A673 (cell line): Measurements from ENCODE around the gene DCAF8L2. TPM values are rescaled to one million over a fixed set of nuclear protein-coding genes. Genes with fewer than 3 reads are reported as not detected.
A peak's percentile ranks its signal among the peaks of the same experiment; 100 is the strongest.

ENCODE experiments used
- BruUV-seq: library from RNA; stranded (reverse); fragments of 400-500 nt; replicated peaks from 2 replicates; lab custom pipeline; 2021; lab: Mats Ljungman, UMichigan
- CTCF ChIA-PET: fragments of 300-600 bp; sonication (Branson Sonifier 250); formaldehyde crosslinking; loops from one replicate; lab custom pipeline; 2022; ENCODE audit warnings: antibody characterized with exemption; lab: Charles Lee
- POLR2A ChIA-PET: fragments of 300-600 bp; sonication (Branson Sonifier 250); formaldehyde crosslinking; loops from one replicate; lab custom pipeline; 2022; ENCODE audit warnings: antibody characterized with exemption; ENCODE audit not compliant: low non-redundant PET; lab: Charles Lee
- DNase-seq: peaks from one replicate; pipeline ENCODE4 v3.0.0-alpha.2; 2015; ENCODE audit warnings: low spot score
- H3K27ac ChIP-seq: fragments of 200-600 bp; sonication (generic); 2 replicates; pipeline ENCODE4 v1.5.1; 2016; ENCODE audit warnings: mixed run types, low read depth, mild to moderate bottlenecking, mixed read lengths, antibody characterized with exemption, low read length; ENCODE audit not compliant: poor library complexity, severe bottlenecking
- H3K27me3 ChIP-seq: fragments of 200-600 bp; sonication (generic); replicated peaks from 2 replicates; pipeline ENCODE4 v1.6.1; 2017; ENCODE audit warnings: mixed run types, low read depth, mild to moderate bottlenecking, mixed read lengths, antibody characterized with exemption, low read length; ENCODE audit not compliant: insufficient read depth, poor library complexity
- H3K36me3 ChIP-seq: fragments of 200-600 bp; sonication (generic); 2 replicates; pipeline ENCODE4 v1.6.1; 2016; ENCODE audit warnings: mixed run types, mild to moderate bottlenecking, mixed read lengths, antibody characterized with exemption, low read length; ENCODE audit not compliant: insufficient read depth, poor library complexity, severe bottlenecking
- H3K4me1 ChIP-seq: fragments of 200-600 bp; sonication (generic); 2 replicates; pipeline ENCODE4 v1.6.1; 2017; ENCODE audit warnings: mixed run types, mild to moderate bottlenecking, mixed read lengths, antibody characterized with exemption, low read length; ENCODE audit not compliant: insufficient read depth, poor library complexity, severe bottlenecking
- H3K4me3 ChIP-seq: fragments of 200-600 bp; sonication (generic); 2 replicates; pipeline ENCODE4 v1.5.1; 2016; ENCODE audit warnings: low read depth, mixed run types, mild to moderate bottlenecking, mixed read lengths, low read length; ENCODE audit not compliant: poor library complexity, severe bottlenecking
- H3K9me3 ChIP-seq: fragments of 200-600 bp; sonication (generic); 2 replicates; pipeline ENCODE4 v1.6.1; 2016; ENCODE audit warnings: mixed run types, low read depth, mild to moderate bottlenecking, mixed read lengths, antibody characterized with exemption, low read length; ENCODE audit not compliant: poor library complexity, severe bottlenecking
- CTCF ChIP-seq: fragments of 300-800, 200-600 bp; sonication (generic); conservative IDR thresholded peaks from 2 replicates; pipeline ENCODE4 v1.5.1; 2017; ENCODE audit warnings: low read depth, mild to moderate bottlenecking, antibody characterized with exemption, low read length, moderate library complexity, mixed read lengths
- EZH2 ChIP-seq: fragments of 200-600 bp; sonication (generic); IDR thresholded peaks from 2 replicates; pipeline ENCODE4 v1.6.1; 2017; ENCODE audit warnings: borderline replicate concordance, low read depth, mild to moderate bottlenecking, mixed read lengths, antibody characterized with exemption, low read length; ENCODE audit not compliant: poor library complexity, severe bottlenecking
- intact Hi-C: fragments of 100-400 bp; cut with micrococcal nuclease; formaldehyde crosslinking; loops from one replicate; pipeline ENCODE4 v1.10.0; 2022; ENCODE audit not compliant: unreplicated experiment
- total RNA-seq: library from RNA; stranded (reverse); gene quantifications from 2 replicates; pipeline ENCODE4 v1.2.3, GENCODE V29; 2021

Gene DCAF8L2
- total RNA-seq, 1 experiment from 2014 or later, result not detected

GRCh38 chrX:27675493-27675892 lies 85.3 kb downstream of the DCAF8L2 start:
- Histone ChIP-seq H3K27me3 (no peaks in the 10 kb centered on the region), H3K4me1 (no peaks in the 10 kb centered on the region), H3K27ac (no peak overlapping the region), H3K9me3 (no peaks in the 10 kb centered on the region), H3K4me3 (no peak overlapping the region), H3K36me3 (no peaks in the 10 kb centered on the region)
- no TSS peak for BruUV-seq
- no peak for TF ChIP-seq CTCF
- no peak for TF ChIP-seq EZH2
- POLR2A ChIA-PET, result no interaction called here
- CTCF ChIA-PET, result no interaction called here
- DNase-seq, result peak; percentile 15
- intact Hi-C loops, result no loop called here

- CTCF ChIA-PET, result no interaction called here
- BruUV-seq, result no TSS peak
- Histone ChIP-seq H3K9me3 (no peaks in the 10 kb centered on the region), H3K36me3 (no peaks in the 10 kb centered on the region), H3K4me1 (no peaks in the 10 kb centered on the region), H3K27me3 (no peaks in the 10 kb centered on the region), H3K4me3 (no peak overlapping the region), H3K27ac (no peak overlapping the region)
- POLR2A ChIA-PET, result no interaction called here
- intact Hi-C loops, result no loop called here
- TF ChIP-seq CTCF (no peak), EZH2 (no peak)
- no peak for DNase-seq
Observed at GRCh38 chrX:27679281-27679680, 89.1 kb downstream of the DCAF8L2 start.

GRCh38 chrX:27680726-27681125 lies 90.6 kb downstream of the DCAF8L2 start:
- BruUV-seq, result no TSS peak
- TF ChIP-seq CTCF (no peak), EZH2 (no peak)
- ChIA-PET CTCF (no interaction called here), POLR2A (no interaction called here)
- Histone ChIP-seq H3K4me1 (no peaks in the 10 kb centered on the region), H3K4me3 (no peak overlapping the region), H3K27me3 (no peaks in the 10 kb centered on the region), H3K27ac (no peak overlapping the region), H3K36me3 (no peaks in the 10 kb centered on the region), H3K9me3 (no peaks in the 10 kb centered on the region)
- intact Hi-C loops, result loop anchor here (5.0 kb wide), 1 partner anchor 123 kb away; no protein-coding TSS in a partner anchor
- no peak for DNase-seq
